Measurements from ENCODE around the gene ARL17A.
"Not testable (repeated sequence)": the region's sequence is repeated elsewhere in the genome, so short reads cannot be mapped to it uniquely, and the experiment has no call there.

- TF ChIP-seq CTCF (IDR thresholded peaks at IDR 0.05 in 4 of 5, conservative IDR thresholded peaks at IDR 0.05 in 1 of 5); POLR2A (IDR thresholded peaks at IDR 0.05): not testable (repeated sequence)
Measured at GRCh38 chr17:46548607-46549006, 30.9 kb downstream of the ARL17A start.

Data from gastrocnemius medialis (tissue), 4 donors.